Measurements from ENCODE around the gene EFNB1.

EFNB1 gene

GRCh38 chrX:68872171-68872570 lies 43.4 kb downstream of the EFNB1 start:
- no peak for FAIRE-seq
- DNase-seq (ENCODE audit: insufficient read length, low spot score), result no peak
- TF ChIP-seq POLR2A (IDR thresholded peaks at IDR 0.05; ENCODE audit: low read depth, low read length), result no peak

GRCh38 chrX:68874076-68874475 lies 45.3 kb downstream of the EFNB1 start:
- DNase-seq (ENCODE audit: insufficient read length, low spot score), result no peak
- FAIRE-seq, result no peak
- no peak for TF ChIP-seq POLR2A (IDR thresholded peaks at IDR 0.05; ENCODE audit: low read depth, low read length)

- no peak for FAIRE-seq
- no peak for DNase-seq (ENCODE audit: insufficient read length, low spot score)
- TF ChIP-seq POLR2A (IDR thresholded peaks at IDR 0.05; ENCODE audit: low read depth, low read length), result no peak
Measured at GRCh38 chrX:68876731-68877130, 47.9 kb downstream of the EFNB1 start.

- DNase-seq (ENCODE audit: insufficient read length, low spot score) (no peak), FAIRE-seq (no peak)
- no peak for TF ChIP-seq POLR2A (IDR thresholded peaks at IDR 0.05; ENCODE audit: low read depth, low read length)
Measured at GRCh38 chrX:68877606-68878005, 48.8 kb downstream of the EFNB1 start.

- FAIRE-seq (no peak), DNase-seq (ENCODE audit: insufficient read length, low spot score) (no peak)
- TF ChIP-seq POLR2A (IDR thresholded peaks at IDR 0.05; ENCODE audit: low read depth, low read length), result no peak
Measured at GRCh38 chrX:68878977-68879645, 50.3 kb downstream of the EFNB1 start.

- no peak for FAIRE-seq
- no peak for TF ChIP-seq POLR2A (IDR thresholded peaks at IDR 0.05; ENCODE audit: low read depth, low read length)
Measured at GRCh38 chrX:68880846-68881552, 52.2 kb downstream of the EFNB1 start.

GRCh38 chrX:68881911-68882310 lies 53.1 kb downstream of the EFNB1 start:
- no peak for TF ChIP-seq POLR2A (IDR thresholded peaks at IDR 0.05; ENCODE audit: low read depth, low read length)
- DNase-seq (ENCODE audit: insufficient read length, low spot score) (no peak), FAIRE-seq (no peak)

More at GRCh38 chrX:68880846-68881552, 52.2 kb downstream of the EFNB1 start:
- no peak for DNase-seq (ENCODE audit: insufficient read length, low spot score)

- no peak for TF ChIP-seq POLR2A (IDR thresholded peaks at IDR 0.05; ENCODE audit: low read depth, low read length)
- FAIRE-seq (no peak), DNase-seq (ENCODE audit: insufficient read length, low spot score) (no peak)
Measured at GRCh38 chrX:68883800-68884199, 55.0 kb downstream of the EFNB1 start.

- FAIRE-seq, result no peak
Measured at GRCh38 chrX:68889249-68889648, 60.4 kb downstream of the EFNB1 start.

More at GRCh38 chrX:68889249-68889648, 60.4 kb downstream of the EFNB1 start:
- DNase-seq (ENCODE audit: insufficient read length, low spot score), result no peak
- no peak for TF ChIP-seq POLR2A (IDR thresholded peaks at IDR 0.05; ENCODE audit: low read depth, low read length)
